SK-N-SH treated with all-trans-retinoic acid at 6 μM for 48 hours (cell line): ENCODE data around the gene DNAJB8.

Experiments
- ATAC-seq: fragments of 200-7000 bp; cut with Tn5 transposase; 3 replicates; pipeline ENCODE4 v1.9.1; 2020; ENCODE audit warnings: mild to moderate bottlenecking, moderate library complexity
- BACH2 ChIP-seq: fragments of 250-450 bp; sonication (Bioruptor Pico); IDR thresholded peaks from 2 replicates; pipeline ENCODE4 v1.9.0; 2021; ENCODE audit warnings: mild to moderate bottlenecking, borderline replicate concordance
- CREB5 ChIP-seq: fragments of 250-450 bp; sonication (Bioruptor Pico); IDR thresholded peaks from 2 replicates; pipeline ENCODE4 v1.5.1; 2020; ENCODE audit warnings: low read depth, mild to moderate bottlenecking, moderate library complexity
- CSDC2 ChIP-seq: fragments of 250-450 bp; sonication (Bioruptor Pico); IDR thresholded peaks from 2 replicates; pipeline ENCODE4 v1.5.0; 2020; ENCODE audit warnings: mild to moderate bottlenecking, moderate library complexity
- ESRRG ChIP-seq: fragments of 250-450 bp; sonication (Bioruptor Pico); IDR thresholded peaks from 2 replicates; pipeline ENCODE4 v1.6.1; 2021; ENCODE audit warnings: mild to moderate bottlenecking
- ISL1 ChIP-seq: fragments of 250-450 bp; sonication (Bioruptor Pico); IDR thresholded peaks from 2 replicates; pipeline ENCODE4 v2.1.2; 2022; ENCODE audit warnings: mild to moderate bottlenecking, moderate library complexity
- OSR1 ChIP-seq: fragments of 250-450 bp; sonication (Bioruptor Pico); IDR thresholded peaks from 2 replicates; pipeline ENCODE4 v1.8.0; 2022; ENCODE audit warnings: moderate library complexity, mild to moderate bottlenecking, inconsistent platforms
- PATZ1 ChIP-seq: fragments of 250-450 bp; sonication (Bioruptor Pico); IDR thresholded peaks from 2 replicates; pipeline ENCODE4 v1.8.0; 2020; ENCODE audit warnings: mild to moderate bottlenecking, moderate library complexity, borderline replicate concordance
- POU6F1 ChIP-seq: fragments of 250-450 bp; sonication (Bioruptor Pico); IDR thresholded peaks from 2 replicates; pipeline ENCODE4 v1.8.0; 2021; ENCODE audit warnings: low read depth, mild to moderate bottlenecking, moderate library complexity, borderline replicate concordance
- PPARA ChIP-seq: fragments of 250-450 bp; sonication (Bioruptor Pico); IDR thresholded peaks from 2 replicates; pipeline ENCODE4 v1.5.0; 2020; ENCODE audit warnings: mild to moderate bottlenecking, borderline replicate concordance
- RARB ChIP-seq: fragments of 250-450 bp; sonication (Bioruptor Pico); IDR thresholded peaks from 2 replicates; pipeline ENCODE4 v1.8.0; 2021; ENCODE audit warnings: mild to moderate bottlenecking, moderate library complexity
- TCF4 ChIP-seq: fragments of 250-450 bp; sonication (Bioruptor Pico); IDR thresholded peaks from 2 replicates; pipeline ENCODE4 v1.8.0; 2021; ENCODE audit warnings: mild to moderate bottlenecking, moderate library complexity, borderline replicate concordance
- TOX ChIP-seq: fragments of 250-450 bp; sonication (Bioruptor Pico); IDR thresholded peaks from 2 replicates; pipeline ENCODE4 v1.8.0; 2021; ENCODE audit warnings: mild to moderate bottlenecking, moderate library complexity, borderline replicate concordance
- TSHZ2 ChIP-seq: fragments of 250-450 bp; sonication (Bioruptor Pico); IDR thresholded peaks from 2 replicates; pipeline ENCODE4 v1.5.0; 2020; ENCODE audit warnings: mild to moderate bottlenecking, moderate library complexity
- ZC3H10 ChIP-seq: fragments of 250-450 bp; sonication (Bioruptor Pico); IDR thresholded peaks from 2 replicates; pipeline ENCODE4 v1.5.1; 2021; ENCODE audit warnings: mild to moderate bottlenecking, moderate library complexity
- ZFP30 ChIP-seq: fragments of 450-650 bp; formaldehyde crosslinking; IDR thresholded peaks from 2 replicates; pipeline ENCODE4 v1.5.0; 2022; ENCODE audit warnings: mild to moderate bottlenecking, moderate library complexity
- ZNF565 ChIP-seq: fragments of 450-650 bp; formaldehyde crosslinking; conservative IDR thresholded peaks from 2 replicates; pipeline ENCODE4 v1.5.0; 2020; ENCODE audit warnings: low read depth, mild to moderate bottlenecking, moderate library complexity
- ZNF70 ChIP-seq: fragments of 450-650 bp; formaldehyde crosslinking; IDR thresholded peaks from 2 replicates; pipeline ENCODE4 v1.5.0; 2020; ENCODE audit warnings: mild to moderate bottlenecking, moderate library complexity
- ZNF8 ChIP-seq: fragments of 450-650 bp; formaldehyde crosslinking; IDR thresholded peaks from 2 replicates; pipeline ENCODE4 v1.5.0; 2020; ENCODE audit warnings: mild to moderate bottlenecking, moderate library complexity

Gene DNAJB8

GRCh38 chr3:128421439-128421836 is 45.3 kb downstream of the DNAJB8 start:
- no peak for ATAC-seq
- TF ChIP-seq TCF4 (CRISPR knock-in tag) (no peak), POU6F1 (no peak), ZFP30 (CRISPR knock-in tag) (no peak), TSHZ2 (no peak), TOX (no peak), PATZ1 (CRISPR knock-in tag) (no peak), OSR1 (no peak), PPARA (CRISPR knock-in tag) (no peak), ZNF70 (no peak), CSDC2 (no peak), ZC3H10 (CRISPR knock-in tag) (no peak)

- ATAC-seq = no peak
- TF ChIP-seq PATZ1 (CRISPR knock-in tag) (no peak), ZFP30 (CRISPR knock-in tag) (no peak)
- TF ChIP-seq, all 23 proteins: peak for 0
Observed at GRCh38 chr3:128420720-128421438, 45.8 kb downstream of the DNAJB8 start.

GRCh38 chr3:128420289-128420688 is 46.4 kb downstream of the DNAJB8 start:
- TF ChIP-seq ESRRG = no peak
- no peak for TF ChIP-seq ZNF565 (CRISPR knock-in tag)
- no peak for TF ChIP-seq TSHZ2
- no peak for TF ChIP-seq ISL1 (CRISPR knock-in tag)
- TF ChIP-seq ZFP30 (CRISPR knock-in tag) = no peak
- TF ChIP-seq OSR1 = no peak
- no peak for TF ChIP-seq PPARA (CRISPR knock-in tag)
- TF ChIP-seq CREB5 (CRISPR knock-in tag) = no peak
- no peak for TF ChIP-seq RARB
- TF ChIP-seq ZNF8 (CRISPR knock-in tag) = no peak
- TF ChIP-seq ZNF70 = no peak
- TF ChIP-seq TCF4 (CRISPR knock-in tag) = no peak
- TF ChIP-seq PATZ1 (CRISPR knock-in tag) = no peak
- TF ChIP-seq BACH2 (CRISPR knock-in tag) = no peak
- ATAC-seq = no peak
